Mesendoderm (in vitro differentiated cells): ENCODE data around the gene SGSH.

ENCODE experiments used
- DNase-seq: peaks from one replicate; pipeline ENCODE4 v3.0.0; 2013
- H2AK5ac ChIP-seq: 2 replicates; pipeline ENCODE4 v1.6.1; 2013; ENCODE audit warnings: low read length, inconsistent platforms
- H2BK120ac ChIP-seq: 2 replicates; pipeline ENCODE4 v1.6.1; 2013; ENCODE audit warnings: low read depth, mild to moderate bottlenecking, low read length, moderate library complexity, mixed read lengths
- H2BK15ac ChIP-seq: replicated peaks from 2 replicates; pipeline ENCODE4 v1.6.1; 2013; ENCODE audit warnings: low read depth, mild to moderate bottlenecking, moderate library complexity
- H2BK5ac ChIP-seq: 2 replicates; pipeline ENCODE4 v1.6.1; 2013; ENCODE audit warnings: low read length, inconsistent platforms
- H3K18ac ChIP-seq: 2 replicates; pipeline ENCODE4 v1.6.1; 2013; ENCODE audit warnings: mild to moderate bottlenecking, low read length, mixed read lengths
- H3K23ac ChIP-seq: one replicate; pipeline ENCODE4 v1.6.1; 2013; ENCODE audit warnings: low read length
- H3K27ac ChIP-seq: 2 replicates; pipeline ENCODE4 v1.5.1; 2013; ENCODE audit warnings: low read depth, mild to moderate bottlenecking, inconsistent platforms, low read length, moderate library complexity
- H3K27me3 ChIP-seq: 2 replicates; pipeline ENCODE4 v1.6.1; 2013; ENCODE audit warnings: low read length, control low read depth, mild to moderate bottlenecking, inconsistent platforms; ENCODE audit not compliant: insufficient read depth, poor library complexity
- H3K36me3 ChIP-seq: 2 replicates; pipeline ENCODE4 v1.6.1; 2013; ENCODE audit warnings: low read length, inconsistent platforms; ENCODE audit not compliant: control insufficient read depth, insufficient read depth
- H3K4ac ChIP-seq: one replicate; pipeline ENCODE4 v1.6.1; 2013; ENCODE audit warnings: low read depth, mild to moderate bottlenecking, low read length, moderate library complexity
- H3K4me1 ChIP-seq: 2 replicates; pipeline ENCODE4 v1.6.1; 2013; ENCODE audit warnings: low read depth, low read length, inconsistent platforms; ENCODE audit not compliant: control insufficient read depth
- H3K4me2 ChIP-seq: 2 replicates; pipeline ENCODE4 v1.6.1; 2013; ENCODE audit warnings: low read length
- H3K4me3 ChIP-seq: 2 replicates; pipeline ENCODE4 v1.5.1; 2013; ENCODE audit warnings: mild to moderate bottlenecking, low read length
- H3K56ac ChIP-seq: one replicate; pipeline ENCODE4 v1.6.1; 2013; ENCODE audit warnings: low read length
- H3K79me1 ChIP-seq: 2 replicates; pipeline ENCODE4 v1.6.1; 2013; ENCODE audit warnings: low read length, inconsistent platforms
- H3K79me2 ChIP-seq: 2 replicates; pipeline ENCODE4 v1.6.1; 2013; ENCODE audit warnings: mild to moderate bottlenecking, low read length; ENCODE audit not compliant: control insufficient read depth, insufficient read depth
- H3K9ac ChIP-seq: 2 replicates; pipeline ENCODE4 v1.6.1; 2013; ENCODE audit warnings: low read length, inconsistent platforms
- H4K5ac ChIP-seq: one replicate; pipeline ENCODE4 v1.6.1; 2013; ENCODE audit warnings: low read length
- H4K8ac ChIP-seq: one replicate; pipeline ENCODE4 v1.6.1; 2013; ENCODE audit warnings: low read depth, mild to moderate bottlenecking, control low read depth, low read length, moderate library complexity
- WGBS: extraction: QIAGEN DNeasy Blood & Tissue Kit; methylation state at CpG from one replicate; pipeline ENCODE4 v1.1.7; 2013; ENCODE audit warnings: low lambda C conversion rate, missing lambda C conversion rate; ENCODE audit not compliant: insufficient coverage; ENCODE audit errors: extremely low coverage; 5-methylcytosine and 5-hydroxymethylcytosine counted together

Gene SGSH

GRCh38 chr17:80228477-80228876 lies 8.3 kb upstream of the SGSH start:
- Histone ChIP-seq H3K4me2 (no peak overlapping the region), H3K4me3 (no peak overlapping the region), H2BK5ac (no peak overlapping the region), H3K56ac (no peak overlapping the region), H4K5ac (no peak overlapping the region), H3K36me3 (no peaks in the 10 kb centered on the region), H4K8ac (no peak overlapping the region), H2BK120ac (no peak overlapping the region), H2AK5ac (no peak overlapping the region), H3K79me2 (no peaks in the 10 kb centered on the region), H3K4ac (no peak overlapping the region), H2BK15ac (no peak overlapping the region), H3K23ac (no peak overlapping the region), H3K27me3 (no peaks in the 10 kb centered on the region), H3K18ac (no peak overlapping the region), H3K4me1 (peaks cover 3% of the 10 kb centered on the region), H3K79me1 (no peaks in the 10 kb centered on the region), H3K9ac (no peak overlapping the region), H3K27ac (no peak overlapping the region)
- no peak for DNase-seq
- WGBS: no CpG with 5 or more reads among the region's 14 CpGs

GRCh38 chr17:80227666-80228065 lies 7.5 kb upstream of the SGSH start:
- Histone ChIP-seq H3K27ac (no peak overlapping the region), H3K36me3 (no peaks in the 10 kb centered on the region)
- no peak for DNase-seq

GRCh38 chr17:80227156-80227555 lies 7.0 kb upstream of the SGSH start:
- no peak overlapping the region for H3K4me2 ChIP-seq
- no peak overlapping the region for H3K9ac ChIP-seq
- H3K4me1 ChIP-seq: peaks cover 3% of the 10 kb centered on the region
- no peaks in the 10 kb centered on the region for H3K79me2 ChIP-seq
- no peak for DNase-seq
- H3K23ac ChIP-seq: no peak overlapping the region
- no peaks in the 10 kb centered on the region for H3K79me1 ChIP-seq
- H3K18ac ChIP-seq: no peak overlapping the region
- no peak overlapping the region for H4K8ac ChIP-seq
- no peak overlapping the region for H3K27ac ChIP-seq
- no peak overlapping the region for H4K5ac ChIP-seq
- no peak overlapping the region for H3K4me3 ChIP-seq
- no peaks in the 10 kb centered on the region for H3K27me3 ChIP-seq
- no peak overlapping the region for H3K4ac ChIP-seq
- no peaks in the 10 kb centered on the region for H3K36me3 ChIP-seq
- WGBS: no CpG with 5 or more reads among the region's 4 CpGs
- H3K56ac ChIP-seq: no peak overlapping the region
- H2BK5ac ChIP-seq: no peak overlapping the region
- H2BK120ac ChIP-seq: no peak overlapping the region
- no peak overlapping the region for H2BK15ac ChIP-seq
- H2AK5ac ChIP-seq: no peak overlapping the region

More at GRCh38 chr17:80227666-80228065, 7.5 kb upstream of the SGSH start:
- H3K18ac ChIP-seq: no peak overlapping the region
- no peak overlapping the region for H2BK120ac ChIP-seq
- H2BK15ac ChIP-seq: no peak overlapping the region
- no peak overlapping the region for H3K4me2 ChIP-seq
- peaks cover 3% of the 10 kb centered on the region for H3K4me1 ChIP-seq
- no peak overlapping the region for H3K56ac ChIP-seq
- H4K8ac ChIP-seq: no peak overlapping the region
- no peak overlapping the region for H3K4me3 ChIP-seq
- H3K4ac ChIP-seq: no peak overlapping the region
- no CpG with 5 or more reads among the region's 11 CpGs for WGBS
- no peaks in the 10 kb centered on the region for H3K79me2 ChIP-seq
- no peak overlapping the region for H2AK5ac ChIP-seq
- no peaks in the 10 kb centered on the region for H3K79me1 ChIP-seq
- H3K9ac ChIP-seq: no peak overlapping the region
- no peaks in the 10 kb centered on the region for H3K27me3 ChIP-seq
- no peak overlapping the region for H3K23ac ChIP-seq
- H4K5ac ChIP-seq: no peak overlapping the region
- H2BK5ac ChIP-seq: no peak overlapping the region

GRCh38 chr17:80225230-80225629 lies 5.1 kb upstream of the SGSH start:
- Histone ChIP-seq H4K5ac (no peak overlapping the region), H3K9ac (no peak overlapping the region), H3K4me3 (no peak overlapping the region), H2BK120ac (no peak overlapping the region), H3K4me1 (peaks cover 3% of the 10 kb centered on the region), H3K36me3 (no peaks in the 10 kb centered on the region), H3K56ac (no peak overlapping the region), H3K27ac (no peak overlapping the region), H4K8ac (no peak overlapping the region), H3K79me2 (no peaks in the 10 kb centered on the region), H3K27me3 (no peaks in the 10 kb centered on the region), H2BK15ac (no peak overlapping the region), H3K23ac (no peak overlapping the region), H3K4ac (no peak overlapping the region), H3K79me1 (no peaks in the 10 kb centered on the region), H3K4me2 (no peak overlapping the region), H2BK5ac (no peak overlapping the region), H2AK5ac (no peak overlapping the region), H3K18ac (no peak overlapping the region)
- no CpG with 5 or more reads among the region's 6 CpGs for WGBS
- peak; percentile 18 for DNase-seq

GRCh38 chr17:80224683-80225082 lies 4.5 kb upstream of the SGSH start:
- Histone ChIP-seq H3K79me1 (no peaks in the 10 kb centered on the region), H2BK15ac (no peak overlapping the region), H3K56ac (no peak overlapping the region), H2BK120ac (no peak overlapping the region), H3K4me1 (peaks cover 3% of the 10 kb centered on the region), H3K36me3 (no peaks in the 10 kb centered on the region), H4K8ac (no peak overlapping the region), H3K23ac (no peak overlapping the region), H3K27me3 (no peaks in the 10 kb centered on the region), H2AK5ac (no peak overlapping the region), H3K27ac (no peak overlapping the region), H4K5ac (no peak overlapping the region), H3K4me3 (no peak overlapping the region), H3K4me2 (no peak overlapping the region), H3K4ac (no peak overlapping the region), H3K9ac (no peak overlapping the region), H3K18ac (no peak overlapping the region), H3K79me2 (peaks cover 2% of the 10 kb centered on the region), H2BK5ac (no peak overlapping the region)
- peak; percentile 29 for DNase-seq
- no CpG with 5 or more reads among the region's 6 CpGs for WGBS

GRCh38 chr17:80223838-80224497 lies 3.8 kb upstream of the SGSH start:
- Histone ChIP-seq H2AK5ac (no peak overlapping the region), H3K4me1 (peaks cover 3% of the 10 kb centered on the region), H3K56ac (no peak overlapping the region), H3K27me3 (no peaks in the 10 kb centered on the region), H2BK120ac (no peak overlapping the region), H3K23ac (no peak overlapping the region), H4K8ac (no peak overlapping the region), H2BK5ac (no peak overlapping the region), H3K9ac (no peak overlapping the region), H3K4ac (no peak overlapping the region), H4K5ac (no peak overlapping the region), H3K79me2 (peaks cover 2% of the 10 kb centered on the region), H3K36me3 (no peaks in the 10 kb centered on the region), H2BK15ac (no peak overlapping the region), H3K79me1 (no peaks in the 10 kb centered on the region), H3K27ac (no peak overlapping the region), H3K18ac (no peak overlapping the region), H3K4me3 (no peak overlapping the region), H3K4me2 (no peak overlapping the region)
- 100% methylated on average over 7 of the region's 11 CpGs for WGBS
- no peak for DNase-seq
